DOHH2 (cell line): ENCODE data around the gene KRTAP19-7.

Experiments used
- H3F3A ChIP-seq: fragments of 200-600 bp; sonication (generic), shearing (Covaris generic); 2 replicates; pipeline ENCODE4 v1.6.0; 2016; ENCODE audit warnings: antibody characterized with exemption, mild to moderate bottlenecking; ENCODE audit not compliant: control insufficient read depth, insufficient read depth
- H3K27ac ChIP-seq: fragments of 200-600 bp; sonication (generic); 2 replicates; pipeline ENCODE4 v1.5.1; 2014; ENCODE audit warnings: low read depth, mild to moderate bottlenecking, low read length, moderate library complexity
- H3K27me3 ChIP-seq: fragments of 200-600 bp; sonication (generic); 2 replicates; pipeline ENCODE4 v1.6.1; 2014; ENCODE audit warnings: mild to moderate bottlenecking, low read length, mixed read lengths; ENCODE audit not compliant: control insufficient read depth
- H3K36me3 ChIP-seq: fragments of 200-600 bp; sonication (generic); 2 replicates; pipeline ENCODE4 v1.6.1; 2014; ENCODE audit warnings: mild to moderate bottlenecking, low read length, moderate library complexity, mixed read lengths; ENCODE audit not compliant: control insufficient read depth
- H3K4me1 ChIP-seq: fragments of 200-600 bp; sonication (generic); 2 replicates; pipeline ENCODE4 v1.6.1; 2014; ENCODE audit warnings: mild to moderate bottlenecking, low read length, mixed read lengths; ENCODE audit not compliant: control insufficient read depth
- H3K4me2 ChIP-seq: fragments of 200-600 bp; sonication (generic); 2 replicates; pipeline ENCODE4 v1.6.0; 2014; ENCODE audit warnings: mild to moderate bottlenecking, low read length, moderate library complexity
- H3K4me3 ChIP-seq: fragments of 200-600 bp; sonication (generic); 2 replicates; pipeline ENCODE4 v1.5.1; 2014; ENCODE audit warnings: mild to moderate bottlenecking, low read length, mixed read lengths
- H3K79me2 ChIP-seq: fragments of 200-600 bp; sonication (generic); 2 replicates; pipeline ENCODE4 v1.6.1; 2014; ENCODE audit warnings: mild to moderate bottlenecking, low read length, mixed read lengths; ENCODE audit not compliant: control insufficient read depth
- H3K9me2 ChIP-seq: fragments of 200-600 bp; sonication (generic); replicated peaks from 2 replicates; pipeline ENCODE4 v1.6.1; 2014; ENCODE audit warnings: mild to moderate bottlenecking, low read length, mixed read lengths; ENCODE audit not compliant: control insufficient read depth
- H3K9me3 ChIP-seq: fragments of 200-600 bp; sonication (generic); 2 replicates; pipeline ENCODE4 v1.6.1; 2014; ENCODE audit warnings: antibody characterized with exemption, low read length, mixed read lengths; ENCODE audit not compliant: control insufficient read depth, insufficient read depth
- H4K20me1 ChIP-seq: fragments of 200-600 bp; sonication (generic); 2 replicates; pipeline ENCODE4 v1.6.0; 2014; ENCODE audit warnings: low read depth, mild to moderate bottlenecking, antibody characterized with exemption, low read length, moderate library complexity; ENCODE audit not compliant: control insufficient read depth, insufficient read depth
- CTCF ChIP-seq: fragments of 200-600 bp; sonication (generic); IDR thresholded peaks from one replicate; pipeline ENCODE4 v1.5.1; 2014; ENCODE audit warnings: antibody characterized with exemption, mild to moderate bottlenecking, low read depth, low read length; ENCODE audit not compliant: poor library complexity, severe bottlenecking
- EZH2phosphoT487 ChIP-seq: fragments of 200-600 bp; sonication (generic); IDR thresholded peaks from 2 replicates; pipeline ENCODE4 v1.6.1; 2017; ENCODE audit warnings: borderline replicate concordance, mild to moderate bottlenecking, antibody characterized with exemption, low read length, moderate library complexity, mixed read lengths

KRTAP19-7 gene

GRCh38 chr21:30561264-30561895 lies at the start of gene KRTAP19-7:
TSS of gene KRTAP19-7 (minus strand) at chr21:30561314. CDS start at chr21:30561289, 25 bp downstream.
- Histone ChIP-seq H3K79me2 (no peaks in the 10 kb centered on the region), H3K9me3 (no peaks in the 10 kb centered on the region), H3K9me2 (no peaks in the 10 kb centered on the region), H3K4me2 (no peak within 1 kb of the TSS), H3K4me3 (no peak within 1 kb of the TSS), H3K36me3 (no peaks in the 10 kb centered on the region), H3F3A (no peaks in the 10 kb centered on the region), H4K20me1 (no peaks in the 10 kb centered on the region), H3K4me1 (no peaks in the 10 kb centered on the region), H3K27ac (no peak within 1 kb of the TSS), H3K27me3 (no peaks in the 10 kb centered on the region)
- TF ChIP-seq CTCF (no peak), EZH2phosphoT487 (no peak)

GRCh38 chr21:30605968-30606367 lies 44.9 kb upstream of the KRTAP19-7 start:
- Histone ChIP-seq H3F3A (no peaks in the 10 kb centered on the region), H3K9me3 (no peaks in the 10 kb centered on the region), H3K4me3 (no peak overlapping the region), H3K27me3 (no peaks in the 10 kb centered on the region), H3K4me2 (no peak overlapping the region), H4K20me1 (no peaks in the 10 kb centered on the region), H3K27ac (no peak overlapping the region), H3K4me1 (no peaks in the 10 kb centered on the region), H3K36me3 (no peaks in the 10 kb centered on the region), H3K79me2 (no peaks in the 10 kb centered on the region), H3K9me2 (no peaks in the 10 kb centered on the region)
- no peak for TF ChIP-seq EZH2phosphoT487

- no peak within 1 kb of the TSS for H3K4me3 ChIP-seq
Measured at GRCh38 chr21:30600787-30601186, 39.7 kb upstream of the KRTAP19-7 start, which contains the start of gene KRTAP22-1. TSS of gene KRTAP22-1 (plus strand) at chr21:30601087.

More at GRCh38 chr21:30600787-30601186, 39.7 kb upstream of the KRTAP19-7 start, which contains the start of gene KRTAP22-1:
- TF ChIP-seq CTCF (no peak), EZH2phosphoT487 (no peak)
- H3K9me3 ChIP-seq, result no peaks in the 10 kb centered on the region
- H3F3A ChIP-seq, result no peaks in the 10 kb centered on the region
- H3K27me3 ChIP-seq, result no peaks in the 10 kb centered on the region
- H4K20me1 ChIP-seq, result no peaks in the 10 kb centered on the region
- no peaks in the 10 kb centered on the region for H3K9me2 ChIP-seq
- no peaks in the 10 kb centered on the region for H3K36me3 ChIP-seq
- no peaks in the 10 kb centered on the region for H3K4me1 ChIP-seq
- no peak within 1 kb of the TSS for H3K27ac ChIP-seq
- no peak within 1 kb of the TSS for H3K4me2 ChIP-seq
- no peaks in the 10 kb centered on the region for H3K79me2 ChIP-seq
